GM12891 (cell line): ENCODE data around the gene EIF4G3.

Source experiments
- POLR2A ChIP-seq: IDR thresholded peaks from 2 replicates; pipeline ENCODE4 v1.6.1; 2011; ENCODE audit warnings: low read depth, low read length, control low read depth
- POLR2AphosphoS5 ChIP-seq: IDR thresholded peaks from 2 replicates; pipeline ENCODE4 v1.6.1; 2011; ENCODE audit warnings: low read depth, low read length, control low read depth
- POU2F2 ChIP-seq: IDR thresholded peaks from 2 replicates; pipeline ENCODE4 v1.6.1; 2011; ENCODE audit warnings: low read depth, mild to moderate bottlenecking, control low read depth, low read length, moderate library complexity
- SPI1 ChIP-seq: IDR thresholded peaks from 2 replicates; pipeline ENCODE4 v1.6.1; 2011; ENCODE audit warnings: low read depth, low read length, control low read depth
- TAF1 ChIP-seq: IDR thresholded peaks from 2 replicates; pipeline ENCODE4 v1.6.1; 2011; ENCODE audit warnings: low read depth, low read length, control low read depth

DNA sequence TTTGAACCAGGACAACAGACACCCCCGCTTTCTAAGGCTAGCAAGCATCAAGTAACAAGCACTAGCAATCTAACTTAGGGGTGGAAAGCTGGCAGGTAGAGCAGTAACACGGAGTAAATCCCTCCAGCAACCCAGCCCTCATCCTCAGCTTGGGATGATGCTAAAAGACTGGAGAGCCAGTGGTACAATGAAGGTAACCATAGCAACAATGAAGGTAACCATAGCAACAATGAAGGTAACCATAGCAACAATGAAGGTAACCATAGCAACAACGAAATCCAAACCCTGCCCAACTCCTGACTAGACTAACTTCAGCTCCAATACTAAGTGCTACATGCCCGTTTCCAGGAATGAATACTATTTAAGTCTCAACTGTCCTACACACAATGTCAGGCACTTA, 22.2 kb upstream of the EIF4G3 start:
- no peak for TF ChIP-seq POLR2A
- no peak for TF ChIP-seq TAF1
- TF ChIP-seq POLR2AphosphoS5: no peak
- TF ChIP-seq SPI1: no peak
- TF ChIP-seq POU2F2: no peak
